Stimulated activated CD4-positive, alpha-beta T cell treated with anti-CD3 and anti-CD28 coated beads, TNF-alpha, amount 100 ng/mL, for 4 hours (primary cell): ENCODE measurements around the gene FOXB2.

Experiments used
- DNase-seq, 3 experiments: peaks; one replicate each; pipeline ENCODE4 v3.0.0-alpha.2; 2020; ENCODE audit warnings: low read depth in 3 of 3

FOXB2 gene

DNA sequence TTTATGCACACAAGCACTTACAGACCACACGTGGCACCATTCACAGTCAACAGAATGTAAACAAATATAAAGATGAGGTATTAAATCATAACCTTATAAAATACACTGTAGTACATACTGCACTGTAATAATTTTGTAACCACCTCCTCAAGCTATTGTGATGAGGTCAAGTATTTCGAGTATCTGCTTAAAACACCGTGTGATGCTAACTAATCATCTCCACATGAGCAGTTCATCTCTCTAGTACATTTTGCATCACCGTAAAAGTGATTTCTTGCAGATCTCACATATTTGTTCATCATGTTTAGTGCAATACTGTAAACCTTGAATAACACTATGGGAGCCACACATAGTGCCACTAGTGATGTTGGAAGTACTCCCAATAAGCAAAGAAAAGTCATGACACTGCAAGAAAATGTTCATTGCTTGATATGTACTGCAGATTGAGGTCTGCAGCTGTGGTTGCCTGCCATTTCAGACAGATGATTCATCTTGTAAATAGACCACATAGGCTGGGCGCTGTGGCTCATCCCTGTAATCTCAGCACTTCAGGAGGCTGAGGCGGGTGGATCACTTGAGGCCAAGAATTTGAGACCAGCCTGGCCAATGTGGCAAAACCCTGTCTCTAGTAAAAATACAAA is 44.3 kb downstream of the FOXB2 start:
- DNase-seq, result no peak

DNA sequence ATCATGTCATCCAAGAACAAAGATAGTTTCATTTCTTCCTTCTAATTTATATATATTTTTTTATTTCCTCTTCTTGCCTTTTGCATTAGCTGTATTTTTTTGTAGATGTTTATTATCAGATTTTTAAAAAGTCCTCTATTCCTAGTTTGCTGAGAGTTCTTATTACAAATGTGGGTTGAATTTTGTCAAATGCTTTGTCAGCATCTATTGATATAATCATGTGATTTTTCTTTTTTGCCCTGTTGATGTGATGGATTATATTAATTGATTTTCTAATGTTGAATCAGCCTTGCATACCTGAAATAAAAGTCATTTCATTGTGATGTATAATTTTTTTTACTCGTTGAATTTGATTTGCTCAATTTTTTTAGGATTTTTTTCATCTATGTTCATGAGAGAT is 46.9 kb downstream of the FOXB2 start:
- no peak for DNase-seq
